HG03354 (cell line): ENCODE data around the gene PLXNA4.

Source experiments
- ATAC-seq: cut with Tn5 transposase; IDR thresholded peaks from one replicate; pipeline ENCODE4 v1.9.1; 2021; ENCODE audit warnings: mild to moderate bottlenecking; ENCODE audit not compliant: unreplicated experiment, poor library complexity, severe bottlenecking

Gene PLXNA4

GRCh38 chr7:132430041-132430855, 146.0 kb downstream of the PLXNA4 start:
- no peak for ATAC-seq

GRCh38 chr7:132429181-132429580, 147.1 kb downstream of the PLXNA4 start:
- no peak for ATAC-seq

- ATAC-seq: no peak
Measured at GRCh38 chr7:132428247-132428919, 147.9 kb downstream of the PLXNA4 start.

GRCh38 chr7:132425942-132426341, 150.3 kb downstream of the PLXNA4 start:
- ATAC-seq: no peak

- no peak for ATAC-seq
Measured at GRCh38 chr7:132424821-132425724, 151.2 kb downstream of the PLXNA4 start.

GRCh38 chr7:132424277-132424676, 152.0 kb downstream of the PLXNA4 start:
- no peak for ATAC-seq

GRCh38 chr7:132423594-132424200, 152.6 kb downstream of the PLXNA4 start:
- ATAC-seq: no peak

GRCh38 chr7:132422502-132423111, 153.7 kb downstream of the PLXNA4 start:
- no peak for ATAC-seq

- ATAC-seq: no peak
Measured at GRCh38 chr7:132420527-132420926, 155.7 kb downstream of the PLXNA4 start.

GRCh38 chr7:132419542-132419941, 156.7 kb downstream of the PLXNA4 start:
- ATAC-seq: no peak

- ATAC-seq: no peak
Measured at GRCh38 chr7:132418840-132419239, 157.4 kb downstream of the PLXNA4 start.

GRCh38 chr7:132417103-132417906, 159.0 kb downstream of the PLXNA4 start:
- no peak for ATAC-seq

- no peak for ATAC-seq
Measured at GRCh38 chr7:132416395-132416794, 159.9 kb downstream of the PLXNA4 start.

- ATAC-seq: no peak
Measured at GRCh38 chr7:132415259-132415658, 161.0 kb downstream of the PLXNA4 start.

GRCh38 chr7:132414857-132415256, 161.4 kb downstream of the PLXNA4 start:
- no peak for ATAC-seq

GRCh38 chr7:132412435-132412834, 163.8 kb downstream of the PLXNA4 start:
- ATAC-seq: no peak

- ATAC-seq: no peak
Measured at GRCh38 chr7:132410861-132411541, 165.3 kb downstream of the PLXNA4 start.

- ATAC-seq: no peak
Measured at GRCh38 chr7:132410385-132410784, 165.9 kb downstream of the PLXNA4 start.
